KMS-11 (cell line): ENCODE data around the gene PCDHGA4.
"Not testable (repeated sequence)": the region's sequence is repeated elsewhere in the genome, so short reads cannot be mapped to it uniquely, and the experiment has no call there.

Experiments used
- H2AFZ ChIP-seq: fragments of 200-600 bp; sonication (generic); 2 replicates; pipeline ENCODE4 v1.6.1; 2016; ENCODE audit warnings: antibody characterized with exemption, mixed run types, low read depth
- H3K27ac ChIP-seq: fragments of 200-600 bp; sonication (generic); 2 replicates; pipeline ENCODE4 v1.6.1; 2016; ENCODE audit warnings: mild to moderate bottlenecking, mixed run types
- H3K27me3 ChIP-seq: fragments of 200-600 bp; sonication (generic); 2 replicates; pipeline ENCODE4 v1.6.1; 2017; ENCODE audit warnings: mild to moderate bottlenecking, low read depth, mixed run types, moderate library complexity; ENCODE audit not compliant: insufficient read depth
- H3K36me3 ChIP-seq: fragments of 200-600 bp; sonication (generic); 2 replicates; pipeline ENCODE4 v1.6.1; 2017; ENCODE audit warnings: mild to moderate bottlenecking, mixed run types; ENCODE audit not compliant: insufficient read depth
- H3K4me1 ChIP-seq: fragments of 200-600 bp; sonication (generic); 2 replicates; pipeline ENCODE4 v1.6.1; 2016; ENCODE audit warnings: mild to moderate bottlenecking, low read depth, mixed run types; ENCODE audit not compliant: poor library complexity, severe bottlenecking
- H3K4me2 ChIP-seq: fragments of 200-600 bp; sonication (generic); 2 replicates; pipeline ENCODE4 v1.7.0; 2016; ENCODE audit warnings: mild to moderate bottlenecking, mixed run types
- H3K4me3 ChIP-seq: fragments of 200-600 bp; sonication (generic); IDR thresholded peaks from 2 replicates; pipeline ENCODE4 v1.6.1; 2017; ENCODE audit warnings: low read depth, low read length, mixed read lengths; ENCODE audit not compliant: insufficient read depth
- H3K79me2 ChIP-seq: fragments of 200-600 bp; sonication (generic); 2 replicates; pipeline ENCODE4 v1.6.1; 2016; ENCODE audit warnings: low read depth, mixed run types; ENCODE audit not compliant: insufficient read depth
- H3K9ac ChIP-seq: fragments of 200-600 bp; sonication (generic); 2 replicates; pipeline ENCODE4 v1.6.1; 2016; ENCODE audit warnings: mild to moderate bottlenecking, mixed run types
- H4K20me1 ChIP-seq: fragments of 200-600 bp; sonication (generic); 2 replicates; pipeline ENCODE4 v1.6.1; 2016; ENCODE audit warnings: mild to moderate bottlenecking, mixed run types; ENCODE audit not compliant: insufficient read depth
- TF ChIP-seq, protein P1 (sequence below): fragments of 200-600 bp; sonication (generic); conservative IDR thresholded peaks from 2 replicates; pipeline ENCODE4 v1.6.1; 2017; ENCODE audit warnings: low read depth, mild to moderate bottlenecking, antibody characterized with exemption, low read length, moderate library complexity, mixed read lengths

PCDHGA4 gene

DNA sequence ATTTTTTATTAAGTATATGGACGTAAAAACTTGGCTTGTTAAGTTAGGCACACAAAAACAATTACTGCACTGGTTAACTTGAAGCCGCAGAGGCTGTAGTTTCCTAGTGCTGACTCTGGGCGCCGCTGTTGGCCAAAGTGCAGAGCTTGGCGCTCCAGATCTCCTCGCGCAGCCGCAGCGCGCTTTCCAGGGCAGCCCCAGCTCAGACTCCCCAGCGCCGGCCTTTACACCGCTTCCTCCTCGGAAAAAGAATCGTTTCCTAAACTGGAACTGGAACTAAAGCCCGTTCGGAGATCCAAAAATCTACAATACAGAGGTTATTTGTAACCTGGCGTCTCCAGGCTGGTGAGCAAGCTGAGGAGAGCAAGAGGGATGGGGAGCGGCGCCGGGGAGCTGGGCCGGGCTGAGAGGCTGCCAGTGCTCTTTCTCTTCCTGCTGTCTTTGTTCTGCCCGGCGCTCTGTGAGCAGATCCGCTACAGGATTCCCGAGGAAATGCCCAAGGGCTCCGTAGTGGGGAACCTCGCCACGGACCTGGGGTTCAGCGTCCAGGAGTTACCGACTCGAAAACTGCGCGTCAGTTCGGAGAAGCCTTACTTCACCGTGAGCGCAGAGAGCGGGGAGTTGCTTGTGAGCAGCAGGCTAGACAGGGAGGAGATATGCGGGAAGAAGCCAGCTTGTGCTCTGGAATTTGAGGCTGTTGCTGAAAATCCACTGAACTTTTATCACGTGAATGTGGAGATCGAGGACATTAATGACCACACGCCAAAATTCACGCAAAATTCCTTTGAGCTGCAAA is 43.1 kb downstream of the PCDHGA4 start, which contains the start of gene PCDHGB5:
Gene PCDHGB5, plus strand, starts transcription at position 192 of the 796 bp plus-strand sequence. Its CDS starts 181 bp downstream, at position 373.
- H2AFZ ChIP-seq, H3K27me3 ChIP-seq, H3K9ac ChIP-seq, H3K36me3 ChIP-seq, H3K79me2 ChIP-seq, H3K4me1 ChIP-seq, H3K4me2 ChIP-seq, H4K20me1 ChIP-seq, H3K4me3 ChIP-seq, H3K27ac ChIP-seq: not testable (repeated sequence)
- TF ChIP-seq, protein P1, sequence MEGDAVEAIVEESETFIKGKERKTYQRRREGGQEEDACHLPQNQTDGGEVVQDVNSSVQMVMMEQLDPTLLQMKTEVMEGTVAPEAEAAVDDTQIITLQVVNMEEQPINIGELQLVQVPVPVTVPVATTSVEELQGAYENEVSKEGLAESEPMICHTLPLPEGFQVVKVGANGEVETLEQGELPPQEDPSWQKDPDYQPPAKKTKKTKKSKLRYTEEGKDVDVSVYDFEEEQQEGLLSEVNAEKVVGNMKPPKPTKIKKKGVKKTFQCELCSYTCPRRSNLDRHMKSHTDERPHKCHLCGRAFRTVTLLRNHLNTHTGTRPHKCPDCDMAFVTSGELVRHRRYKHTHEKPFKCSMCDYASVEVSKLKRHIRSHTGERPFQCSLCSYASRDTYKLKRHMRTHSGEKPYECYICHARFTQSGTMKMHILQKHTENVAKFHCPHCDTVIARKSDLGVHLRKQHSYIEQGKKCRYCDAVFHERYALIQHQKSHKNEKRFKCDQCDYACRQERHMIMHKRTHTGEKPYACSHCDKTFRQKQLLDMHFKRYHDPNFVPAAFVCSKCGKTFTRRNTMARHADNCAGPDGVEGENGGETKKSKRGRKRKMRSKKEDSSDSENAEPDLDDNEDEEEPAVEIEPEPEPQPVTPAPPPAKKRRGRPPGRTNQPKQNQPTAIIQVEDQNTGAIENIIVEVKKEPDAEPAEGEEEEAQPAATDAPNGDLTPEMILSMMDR, result peak; percentile 47

DNA sequence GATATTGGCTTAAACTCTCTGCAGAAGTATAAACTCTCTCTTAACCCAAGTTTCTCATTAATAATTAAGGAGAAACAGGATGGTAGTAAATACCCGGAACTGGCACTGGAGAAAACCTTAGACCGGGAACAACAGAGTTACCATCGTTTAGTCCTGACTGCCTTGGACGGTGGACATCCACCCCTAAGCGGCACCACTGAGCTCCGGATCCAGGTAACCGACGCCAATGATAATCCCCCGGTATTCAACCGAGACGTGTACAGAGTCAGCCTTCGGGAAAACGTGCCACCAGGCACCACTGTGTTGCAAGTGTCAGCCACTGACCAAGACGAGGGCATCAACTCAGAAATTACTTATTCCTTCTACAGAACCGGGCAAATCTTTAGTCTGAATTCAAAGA is 43.8 kb downstream of the PCDHGA4 start:
- no peaks in the 10 kb centered on the region for H3K79me2 ChIP-seq
- H3K9ac ChIP-seq, result no peak overlapping the region
- H3K4me3 ChIP-seq, result no peak overlapping the region
- no peaks in the 10 kb centered on the region for H3K36me3 ChIP-seq
- no peaks in the 10 kb centered on the region for H4K20me1 ChIP-seq
- no peak overlapping the region for H2AFZ ChIP-seq
- TF ChIP-seq, protein P1, result no peak
- H3K27ac ChIP-seq, result no peak overlapping the region
- no peak overlapping the region for H3K4me2 ChIP-seq
- H3K4me1 ChIP-seq, result no peaks in the 10 kb centered on the region
- H3K27me3 ChIP-seq, result no peaks in the 10 kb centered on the region

DNA sequence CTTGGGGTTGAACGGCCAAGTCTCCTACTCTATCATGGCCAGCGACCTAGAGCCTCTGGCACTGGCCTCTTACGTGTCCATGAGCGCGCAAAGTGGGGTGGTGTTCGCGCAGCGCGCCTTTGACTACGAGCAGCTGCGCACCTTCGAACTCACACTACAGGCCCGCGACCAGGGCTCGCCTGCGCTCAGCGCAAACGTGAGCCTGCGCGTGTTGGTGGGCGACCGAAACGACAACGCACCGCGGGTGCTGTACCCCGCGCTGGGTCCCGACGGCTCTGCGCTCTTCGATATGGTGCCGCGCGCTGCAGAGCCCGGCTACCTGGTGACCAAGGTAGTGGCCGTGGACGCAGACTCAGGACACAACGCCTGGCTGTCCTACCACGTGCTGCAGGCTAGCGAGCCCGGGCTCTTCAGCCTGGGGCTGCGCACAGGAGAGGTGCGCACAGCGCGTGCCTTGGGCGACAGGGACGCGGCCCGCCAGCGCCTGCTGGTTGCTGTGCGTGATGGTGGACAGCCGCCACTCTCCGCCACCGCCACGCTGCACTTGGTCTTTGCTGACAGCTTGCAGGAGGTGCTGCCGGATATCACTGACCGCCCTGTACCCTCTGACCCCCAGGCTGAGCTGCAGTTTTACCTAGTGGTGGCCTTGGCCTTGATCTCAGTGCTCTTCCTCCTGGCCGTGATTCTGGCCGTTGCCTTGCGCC is 44.9 kb downstream of the PCDHGA4 start:
- no peaks in the 10 kb centered on the region for H3K27me3 ChIP-seq
- no peak overlapping the region for H3K27ac ChIP-seq
- no peaks in the 10 kb centered on the region for H3K79me2 ChIP-seq
- H3K4me2 ChIP-seq, result no peak overlapping the region
- H3K9ac ChIP-seq, result no peak overlapping the region
- H2AFZ ChIP-seq, result no peak overlapping the region
- H3K4me1 ChIP-seq, result no peaks in the 10 kb centered on the region
- H4K20me1 ChIP-seq, result no peaks in the 10 kb centered on the region
- H3K4me3 ChIP-seq, result no peak overlapping the region
- H3K36me3 ChIP-seq, result no peaks in the 10 kb centered on the region
- TF ChIP-seq, protein P1, result no peak

DNA sequence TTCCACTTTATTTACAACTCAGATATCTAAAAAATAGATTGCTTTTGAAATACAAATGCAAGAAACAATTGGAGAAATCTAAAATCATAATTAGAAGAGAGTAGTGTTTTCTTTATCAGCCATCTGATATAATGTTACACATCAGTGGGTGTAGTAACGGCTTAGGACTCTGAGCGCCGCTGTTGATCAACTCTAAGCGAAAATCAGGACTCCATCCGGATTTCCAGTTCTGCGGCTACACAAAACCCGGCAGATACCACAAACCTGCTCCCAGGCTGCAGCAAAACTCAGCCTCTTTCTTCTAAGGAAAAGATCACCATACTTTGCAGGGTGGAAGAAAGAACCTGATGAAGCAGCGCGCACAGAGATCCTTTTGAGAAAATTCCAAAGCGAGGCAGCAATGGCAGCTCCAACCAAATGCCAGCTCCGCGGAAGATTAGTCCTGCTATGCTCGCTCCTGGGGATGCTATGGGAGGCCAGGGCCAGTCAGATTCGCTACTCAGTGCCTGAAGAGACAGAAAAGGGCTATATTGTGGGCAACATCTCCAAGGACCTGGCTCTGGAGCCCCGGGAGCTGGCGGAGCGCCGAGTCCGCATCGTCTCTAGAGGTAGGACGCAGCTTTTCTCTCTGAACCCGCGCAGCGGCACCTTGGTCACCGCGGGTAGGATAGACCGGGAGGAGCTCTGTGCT is 47.9 kb downstream of the PCDHGA4 start, which contains the start of gene PCDHGA9:
Gene PCDHGA9, plus strand, starts transcription at position 226 of the 691 bp plus-strand sequence. Its CDS starts 175 bp downstream, at position 401.
- Histone ChIP-seq H3K27ac (no peak within 1 kb of the TSS), H3K27me3 (no peaks in the 10 kb centered on the region), H2AFZ (no peak within 1 kb of the TSS), H4K20me1 (no peaks in the 10 kb centered on the region), H3K36me3 (no peaks in the 10 kb centered on the region), H3K79me2 (no peaks in the 10 kb centered on the region), H3K9ac (no peak within 1 kb of the TSS), H3K4me2 (no peak within 1 kb of the TSS), H3K4me3 (no peak within 1 kb of the TSS), H3K4me1 (no peaks in the 10 kb centered on the region)
- TF ChIP-seq, protein P1, result no peak
